Activated effector memory CD4-positive, alpha-beta T cell treated with anti-CD3 and anti-CD28 coated beads, Interleukin-2, amount 50 U/mL, for 16 hours (primary cell): ENCODE data around the gene IGLON5.

Experiments
- DNase-seq: peaks from one replicate; pipeline ENCODE4 v3.0.0-alpha.2; 2020

Gene IGLON5

GRCh38 chr19:51339687-51340656 lies 28.5 kb downstream of the IGLON5 start:
- peak; percentile 95 for DNase-seq

DNA sequence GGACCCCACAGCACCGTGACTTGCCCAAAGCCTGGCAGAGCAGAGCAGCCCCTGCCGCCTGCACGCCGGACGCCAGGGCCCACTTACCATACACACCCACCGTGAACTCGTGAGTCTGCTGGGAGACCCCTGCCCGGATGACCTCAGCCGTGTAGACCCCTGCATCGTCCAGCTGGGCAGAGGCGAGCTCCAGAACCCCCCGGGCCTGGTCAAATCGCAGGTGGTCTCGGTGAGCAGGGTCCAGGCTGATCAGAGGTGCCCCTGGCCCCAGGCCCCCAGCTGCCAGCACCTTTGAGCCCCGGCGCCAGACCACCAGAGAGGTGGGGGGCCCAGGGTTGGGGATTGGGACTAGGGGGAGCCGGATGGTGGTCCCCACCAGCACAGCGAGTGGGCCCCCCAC lies 29.6 kb downstream of the IGLON5 start:
- no peak for DNase-seq

- no peak for DNase-seq
These were observed 30.6 kb downstream of the IGLON5 start, which contains the start of gene VSIG10L for GRCh38 chr19:51341976-51342580. Gene VSIG10L, minus strand, starts transcription at chr19:51342139. Its CDS starts 15 bp downstream, at chr19:51342124.

- DNase-seq, result no peak
These were observed 31.5 kb downstream of the IGLON5 start for GRCh38 chr19:51342631-51343569.

GRCh38 chr19:51345076-51345620 lies 33.7 kb downstream of the IGLON5 start:
- no peak for DNase-seq

GRCh38 chr19:51346742-51347141 lies 35.3 kb downstream of the IGLON5 start:
- DNase-seq, result no peak

DNA sequence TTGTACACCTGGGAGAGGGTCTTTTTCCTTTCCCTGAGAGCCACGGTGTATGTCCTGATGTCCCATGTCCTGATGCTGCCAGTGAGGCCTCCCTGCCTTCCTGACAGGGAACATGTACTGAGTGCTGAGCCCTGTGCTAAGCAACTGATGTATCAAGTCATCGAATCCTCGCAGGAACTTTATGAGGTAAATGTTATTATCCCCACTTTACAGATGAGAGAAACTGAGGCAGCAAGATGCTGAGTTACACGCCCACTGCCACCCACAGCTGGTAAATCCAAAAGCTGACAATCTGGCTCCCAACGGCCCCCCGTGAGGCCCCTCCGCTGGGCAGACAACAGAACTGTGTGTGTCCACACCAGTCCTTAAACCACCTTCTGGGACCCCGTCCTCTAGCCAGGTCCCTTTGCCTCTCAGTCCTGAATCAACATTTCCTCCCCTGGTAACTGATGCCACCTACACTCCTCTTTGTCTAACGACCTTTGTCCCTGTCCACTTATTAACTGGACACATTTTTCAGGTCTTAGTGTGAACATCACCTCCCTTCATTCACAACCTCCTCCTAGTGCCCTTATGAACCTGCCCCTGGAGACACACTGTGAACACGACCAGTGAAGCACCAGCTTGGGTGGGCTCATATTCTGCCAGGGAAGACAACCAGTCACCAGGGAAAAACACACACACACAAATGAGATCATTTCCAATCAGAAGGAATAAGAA lies 35.9 kb downstream of the IGLON5 start:
- DNase-seq, result no peak

- no peak for DNase-seq
These were observed 40.0 kb downstream of the IGLON5 start for GRCh38 chr19:51351266-51351990.

- no peak for DNase-seq
These were observed 41.4 kb downstream of the IGLON5 start for GRCh38 chr19:51352783-51353360.

DNA sequence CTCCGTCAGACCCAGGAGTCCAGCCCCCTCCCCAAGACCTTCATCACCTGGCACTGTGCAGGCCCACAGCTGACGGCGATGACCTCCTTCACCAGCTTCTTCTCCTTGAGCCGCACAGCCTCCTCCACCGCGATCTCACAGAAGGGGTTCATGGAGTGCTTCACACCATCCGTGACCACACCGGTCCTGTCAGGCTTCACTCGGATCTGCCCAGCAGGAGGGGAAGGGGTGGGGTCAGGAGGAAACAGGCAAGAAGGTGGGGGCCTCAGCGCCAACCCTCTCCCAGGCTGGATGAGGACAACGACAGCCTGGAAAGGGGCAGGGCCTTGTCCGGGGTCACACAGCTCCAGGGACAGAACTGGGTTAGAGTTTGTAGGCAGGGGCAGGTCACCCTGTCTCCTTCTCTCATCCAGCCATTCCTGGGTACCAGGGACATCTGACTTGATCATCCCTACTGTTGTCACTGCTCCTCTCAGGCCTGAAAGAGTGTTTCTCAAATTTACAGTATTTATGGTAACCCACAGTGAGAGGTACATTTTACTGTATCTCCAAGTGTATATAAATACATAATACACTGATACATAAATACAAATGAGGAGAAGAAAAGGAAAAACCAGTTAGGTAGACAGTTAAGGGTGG lies 42.8 kb downstream of the IGLON5 start:
- no peak for DNase-seq

- peak; percentile 74 for DNase-seq
These were observed 43.3 kb downstream of the IGLON5 start for GRCh38 chr19:51354742-51355148.

DNA sequence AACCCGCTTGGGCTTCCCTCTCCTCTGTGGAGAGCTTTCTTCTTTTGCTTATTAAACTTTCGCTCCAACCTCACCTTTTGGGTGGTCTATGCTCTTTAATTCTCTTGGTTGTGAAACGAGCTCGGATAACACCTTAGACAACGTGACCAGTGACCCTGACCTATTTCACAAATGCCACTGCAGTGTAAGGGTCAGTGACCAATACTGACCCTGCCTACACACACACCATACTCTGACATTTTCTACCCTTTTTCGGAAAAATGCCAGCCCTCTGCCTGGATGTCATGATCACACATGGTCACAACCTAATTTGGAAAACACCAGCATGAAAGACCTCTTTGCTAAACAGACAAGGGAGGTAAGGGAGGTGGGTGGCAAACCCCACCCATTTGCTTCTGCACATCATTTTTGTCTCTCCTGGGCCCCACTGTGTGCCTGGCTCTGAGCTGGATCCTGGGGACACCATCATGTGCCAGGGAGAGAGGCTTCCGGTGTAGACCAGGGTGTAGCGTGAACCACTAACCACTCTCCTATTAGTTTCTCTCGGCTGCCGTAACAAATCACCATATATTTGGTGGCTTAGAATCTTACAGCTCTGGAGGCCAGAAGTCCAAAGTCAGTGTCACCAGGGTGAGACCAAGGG lies 44.8 kb downstream of the IGLON5 start:
- no peak for DNase-seq

DNA sequence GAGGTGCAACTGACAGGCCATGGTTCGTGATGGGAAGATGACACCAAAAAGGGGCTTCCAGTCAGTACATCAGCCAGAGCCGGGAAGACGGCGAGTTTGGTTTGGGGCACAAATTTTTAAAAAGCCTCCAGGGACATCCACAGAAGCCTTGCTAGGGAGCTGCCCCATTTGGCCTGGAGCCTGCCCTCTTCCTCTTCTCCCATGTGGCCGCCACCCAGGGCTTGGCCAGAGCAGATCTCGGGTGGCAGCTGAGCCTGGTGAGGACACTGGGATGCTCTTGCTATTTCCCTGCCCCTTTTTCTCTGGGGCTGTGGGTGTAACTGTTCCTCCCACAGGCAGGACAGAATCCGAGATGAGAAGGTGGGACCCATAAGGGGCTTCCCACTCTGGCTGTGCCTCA lies 46.5 kb downstream of the IGLON5 start:
- no peak for DNase-seq

- no peak for DNase-seq
These were observed 47.9 kb downstream of the IGLON5 start for GRCh38 chr19:51359294-51359693.

- DNase-seq, result no peak
These were observed 49.8 kb downstream of the IGLON5 start for GRCh38 chr19:51361239-51361638.

DNA sequence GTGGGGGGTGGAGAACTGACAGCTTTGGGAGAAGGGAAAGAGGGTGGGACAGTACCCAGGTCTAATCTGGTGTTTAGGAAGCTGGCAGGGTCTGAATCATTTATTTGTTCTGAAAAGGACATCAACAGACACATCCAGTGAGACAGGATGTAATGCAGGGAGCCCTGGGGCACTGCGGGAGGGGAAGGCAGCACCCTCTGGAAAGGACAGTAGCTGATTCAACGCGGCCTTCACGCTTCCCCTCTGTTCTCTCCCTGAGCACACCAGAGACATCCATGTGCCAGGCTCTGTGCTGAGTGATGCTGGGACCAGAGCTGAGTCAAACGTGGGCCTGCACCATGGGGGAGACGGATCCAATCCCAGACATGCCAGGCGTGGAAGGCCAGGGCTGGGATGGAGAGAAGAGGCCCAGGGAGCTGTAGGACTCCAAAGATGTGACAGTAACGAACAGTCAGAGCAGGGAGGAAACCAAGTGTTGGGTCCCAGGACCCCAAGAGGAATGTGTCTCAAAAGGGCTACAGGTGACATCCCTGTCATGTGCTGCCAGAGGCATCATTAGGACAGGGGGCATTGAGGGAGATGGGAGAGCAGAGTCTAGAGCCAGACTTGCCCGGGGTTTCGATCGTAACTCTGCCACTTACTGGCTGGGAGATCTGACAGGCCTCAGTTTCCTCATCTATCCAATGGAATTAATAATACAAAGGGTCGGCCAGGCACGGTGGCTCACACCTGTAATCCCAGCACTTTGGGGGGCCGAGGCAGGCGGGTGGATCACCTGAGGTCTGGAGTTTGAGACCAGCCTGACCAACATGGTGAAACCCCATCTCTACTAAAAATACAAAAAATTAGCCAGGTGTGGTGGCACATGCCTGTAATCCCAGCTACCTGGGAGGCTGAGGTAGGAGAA lies 53.0 kb downstream of the IGLON5 start:
- no peak for DNase-seq

- DNase-seq, result no peak
These were observed 53.9 kb downstream of the IGLON5 start for GRCh38 chr19:51365211-51365964.

GRCh38 chr19:51365965-51366388 lies 54.5 kb downstream of the IGLON5 start, which contains the start of gene ETFB:
Gene ETFB, minus strand, starts transcription at chr19:51366388. Its CDS starts 62 bp downstream, at chr19:51366326.
- no peak for DNase-seq
